ENCODE measurements around the gene MYO16. TPM values are rescaled to one million over a fixed set of nuclear protein-coding genes. Genes with fewer than 3 reads are reported as not detected.

The MYO16 gene
- total RNA-seq, 4 donors from 2014 or later: 0.53 TPM; not detected in 3

DNA sequence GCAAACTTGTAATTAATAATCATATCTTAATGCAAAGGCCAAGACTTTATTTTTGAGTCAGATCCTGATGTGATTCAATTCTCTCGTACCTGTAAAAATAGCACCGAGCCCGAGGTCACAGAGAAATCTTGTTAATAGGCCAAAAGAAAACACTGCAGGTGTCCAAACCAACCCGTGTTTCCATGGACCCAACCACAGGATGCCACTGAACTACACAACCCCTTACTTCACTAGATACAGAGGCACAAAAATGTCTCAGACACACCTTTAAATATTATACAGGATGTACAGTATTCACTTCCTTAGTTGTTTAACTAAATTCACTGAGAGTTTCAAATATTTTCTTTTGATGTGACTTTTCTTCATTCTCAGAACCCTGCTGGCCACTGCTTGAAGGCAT, 530.9 kb downstream of the MYO16 start:
- no peaks in the 10 kb centered on the region for H3K4me1 ChIP-seq
- no peak for DNase-seq
- TF ChIP-seq POLR2A (IDR thresholded peaks at IDR 0.05): no peak
- TF ChIP-seq, protein P1, sequence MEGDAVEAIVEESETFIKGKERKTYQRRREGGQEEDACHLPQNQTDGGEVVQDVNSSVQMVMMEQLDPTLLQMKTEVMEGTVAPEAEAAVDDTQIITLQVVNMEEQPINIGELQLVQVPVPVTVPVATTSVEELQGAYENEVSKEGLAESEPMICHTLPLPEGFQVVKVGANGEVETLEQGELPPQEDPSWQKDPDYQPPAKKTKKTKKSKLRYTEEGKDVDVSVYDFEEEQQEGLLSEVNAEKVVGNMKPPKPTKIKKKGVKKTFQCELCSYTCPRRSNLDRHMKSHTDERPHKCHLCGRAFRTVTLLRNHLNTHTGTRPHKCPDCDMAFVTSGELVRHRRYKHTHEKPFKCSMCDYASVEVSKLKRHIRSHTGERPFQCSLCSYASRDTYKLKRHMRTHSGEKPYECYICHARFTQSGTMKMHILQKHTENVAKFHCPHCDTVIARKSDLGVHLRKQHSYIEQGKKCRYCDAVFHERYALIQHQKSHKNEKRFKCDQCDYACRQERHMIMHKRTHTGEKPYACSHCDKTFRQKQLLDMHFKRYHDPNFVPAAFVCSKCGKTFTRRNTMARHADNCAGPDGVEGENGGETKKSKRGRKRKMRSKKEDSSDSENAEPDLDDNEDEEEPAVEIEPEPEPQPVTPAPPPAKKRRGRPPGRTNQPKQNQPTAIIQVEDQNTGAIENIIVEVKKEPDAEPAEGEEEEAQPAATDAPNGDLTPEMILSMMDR (IDR thresholded peaks at IDR 0.05): no peak
- no peak overlapping the region for H3K27ac ChIP-seq
- no peaks in the 10 kb centered on the region for H3K9me3 ChIP-seq
- H3K27me3 ChIP-seq: no peaks in the 10 kb centered on the region
- H3K36me3 ChIP-seq: no peaks in the 10 kb centered on the region
- no peak overlapping the region for H3K4me3 ChIP-seq

- H3K4me3 ChIP-seq: no peak overlapping the region
- H3K27me3 ChIP-seq: no peaks in the 10 kb centered on the region
- H3K36me3 ChIP-seq: no peaks in the 10 kb centered on the region
- no peak overlapping the region for H3K27ac ChIP-seq
- no peak for TF ChIP-seq POLR2A (IDR thresholded peaks at IDR 0.05)
- TF ChIP-seq, protein P1 (IDR thresholded peaks at IDR 0.05): no peak
- H3K4me1 ChIP-seq: no peaks in the 10 kb centered on the region
- no peak for DNase-seq
- H3K9me3 ChIP-seq: no peaks in the 10 kb centered on the region
Measured at GRCh38 chr13:109160887-109161669, 531.7 kb downstream of the MYO16 start.

DNA sequence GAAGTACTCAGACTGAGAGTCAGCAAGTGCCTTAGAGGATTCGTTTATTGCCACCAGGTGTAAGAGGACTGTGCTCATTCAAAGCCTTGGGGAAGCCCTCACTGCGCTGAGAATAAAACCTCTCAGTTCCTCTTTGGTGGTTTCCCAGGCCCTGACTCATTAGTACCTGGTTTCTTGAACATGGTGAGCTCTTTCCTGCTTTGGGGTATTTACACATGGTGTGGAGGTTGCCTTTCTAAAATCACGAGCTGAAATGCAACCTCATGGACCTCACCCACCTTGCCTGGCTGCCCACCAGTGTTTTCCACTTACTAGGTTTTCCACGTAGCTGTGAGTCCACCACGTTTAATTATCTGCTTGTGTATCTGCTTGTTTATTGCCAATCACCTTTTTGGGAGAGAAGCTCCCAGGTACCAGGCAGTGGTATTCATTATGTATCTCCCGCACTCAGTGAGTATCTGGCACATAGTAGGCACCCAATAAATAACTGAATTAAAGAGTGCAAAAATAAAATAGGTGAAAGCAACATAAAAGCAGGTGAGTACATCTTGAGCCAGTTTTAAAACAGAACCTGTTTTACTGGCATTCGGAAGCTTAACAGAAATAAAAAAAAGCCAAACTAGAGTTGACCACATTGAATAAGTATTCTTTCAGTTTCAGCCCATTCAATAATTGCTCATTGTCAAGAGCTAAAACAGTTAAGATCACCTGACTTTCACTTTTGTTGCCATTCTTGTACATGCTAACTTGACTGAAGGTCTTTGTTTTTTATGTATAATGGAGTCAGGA, 533.0 kb downstream of the MYO16 start:
- no peaks in the 10 kb centered on the region for H3K27me3 ChIP-seq
- H3K36me3 ChIP-seq: no peaks in the 10 kb centered on the region
- TF ChIP-seq, protein P1 (IDR thresholded peaks at IDR 0.05): no peak
- H3K4me1 ChIP-seq: no peaks in the 10 kb centered on the region
- H3K27ac ChIP-seq: no peak overlapping the region
- no peaks in the 10 kb centered on the region for H3K9me3 ChIP-seq
- H3K4me3 ChIP-seq: no peak overlapping the region
- peak in 2 of 3 donors; percentile 45 to 59 for DNase-seq

GRCh38 chr13:109163037-109163379, 533.6 kb downstream of the MYO16 start:
- no peak for DNase-seq
- no peak overlapping the region for H3K27ac ChIP-seq
- no peaks in the 10 kb centered on the region for H3K9me3 ChIP-seq
- no peaks in the 10 kb centered on the region for H3K4me1 ChIP-seq
- H3K4me3 ChIP-seq: no peak overlapping the region
- H3K36me3 ChIP-seq: no peaks in the 10 kb centered on the region
- TF ChIP-seq, protein P1 (IDR thresholded peaks at IDR 0.05): no peak
- no peak for TF ChIP-seq POLR2A (IDR thresholded peaks at IDR 0.05)
- no peaks in the 10 kb centered on the region for H3K27me3 ChIP-seq

- Histone ChIP-seq H3K27me3 (no peaks in the 10 kb centered on the region), H3K27ac (no peak overlapping the region), H3K4me3 (no peak overlapping the region), H3K36me3 (no peaks in the 10 kb centered on the region), H3K9me3 (no peaks in the 10 kb centered on the region), H3K4me1 (no peaks in the 10 kb centered on the region)
- DNase-seq: no peak
- TF ChIP-seq, protein P1 (IDR thresholded peaks at IDR 0.05): no peak
- TF ChIP-seq POLR2A (IDR thresholded peaks at IDR 0.05): no peak
Measured at GRCh38 chr13:109165417-109165904, 536.0 kb downstream of the MYO16 start.
